ENCODE data around the gene CYTH3.

- TF ChIP-seq, protein P1, sequence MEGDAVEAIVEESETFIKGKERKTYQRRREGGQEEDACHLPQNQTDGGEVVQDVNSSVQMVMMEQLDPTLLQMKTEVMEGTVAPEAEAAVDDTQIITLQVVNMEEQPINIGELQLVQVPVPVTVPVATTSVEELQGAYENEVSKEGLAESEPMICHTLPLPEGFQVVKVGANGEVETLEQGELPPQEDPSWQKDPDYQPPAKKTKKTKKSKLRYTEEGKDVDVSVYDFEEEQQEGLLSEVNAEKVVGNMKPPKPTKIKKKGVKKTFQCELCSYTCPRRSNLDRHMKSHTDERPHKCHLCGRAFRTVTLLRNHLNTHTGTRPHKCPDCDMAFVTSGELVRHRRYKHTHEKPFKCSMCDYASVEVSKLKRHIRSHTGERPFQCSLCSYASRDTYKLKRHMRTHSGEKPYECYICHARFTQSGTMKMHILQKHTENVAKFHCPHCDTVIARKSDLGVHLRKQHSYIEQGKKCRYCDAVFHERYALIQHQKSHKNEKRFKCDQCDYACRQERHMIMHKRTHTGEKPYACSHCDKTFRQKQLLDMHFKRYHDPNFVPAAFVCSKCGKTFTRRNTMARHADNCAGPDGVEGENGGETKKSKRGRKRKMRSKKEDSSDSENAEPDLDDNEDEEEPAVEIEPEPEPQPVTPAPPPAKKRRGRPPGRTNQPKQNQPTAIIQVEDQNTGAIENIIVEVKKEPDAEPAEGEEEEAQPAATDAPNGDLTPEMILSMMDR (IDR thresholded peaks at IDR 0.05; ENCODE audit: extremely low read depth in 1 of 2, insufficient read depth in 1 of 2, low read depth in 1 of 2, low read length in 2 of 2): no peak
- TF ChIP-seq POLR2A (IDR thresholded peaks at IDR 0.05; ENCODE audit: low read depth, low read length) (no peak), MAX (IDR thresholded peaks at IDR 0.05; ENCODE audit: insufficient read depth, insufficient read length) (no peak), EZH2 (IDR thresholded peaks at IDR 0.05; ENCODE audit: borderline replicate concordance, low read depth, low read length, severe bottlenecking) (no peak)
Measured at GRCh38 chr7:6238309-6238925, 34.0 kb downstream of the CYTH3 start.

Measured in endothelial cell of umbilical vein (primary cell).